ENCODE results near the gene RAP1A. TPM values are rescaled to one million over a fixed set of nuclear protein-coding genes. Genes with fewer than 3 reads are reported as not detected.

Gene RAP1A
- polyA plus RNA-seq, 1 donor (not counting 4 experiments of a cell fraction or from before 2014, with no cell fraction given): 70.3 TPM

GRCh38 chr1:111629190-111629954 is 9.8 kb downstream of the RAP1A start:
- Histone ChIP-seq H3K4me2 (ENCODE audit: control insufficient read depth, extremely low read depth, insufficient read depth, low read depth, low read length) (no peak overlapping the region), H3K79me2 (ENCODE audit: control insufficient read depth, insufficient read depth, low read length) (peaks cover 83% of the 10 kb centered on the region), H4K20me1 (ENCODE audit: control insufficient read depth, extremely low read depth, insufficient read depth, low read length) (no peaks in the 10 kb centered on the region), H3K9me1 (ENCODE audit: control insufficient read depth, extremely low read depth, insufficient read depth, low read length) (no peaks in the 10 kb centered on the region), H3K9ac (ENCODE audit: control insufficient read depth, extremely low read depth, insufficient read depth, low read length) (no peak overlapping the region), H2AFZ (ENCODE audit: control insufficient read depth, low read length) (no peak overlapping the region), H3K4me1 (ENCODE audit: control insufficient read depth, extremely low read depth, insufficient read depth, low read length) (no peaks in the 10 kb centered on the region), H3K27ac (ENCODE audit: control insufficient read depth, insufficient read depth, low read length) (no peak overlapping the region), H3K9me3 (ENCODE audit: control insufficient read depth, low read depth, low read length) (no peaks in the 10 kb centered on the region), H3K36me3 (ENCODE audit: control insufficient read depth in 2 of 2, extremely low read depth in 1 of 2, insufficient read depth in 2 of 2, low read length in 2 of 2) (no peaks in the 10 kb centered on the region), H3K27me3 (ENCODE audit: control insufficient read depth, extremely low read depth, insufficient read depth, low read length) (no peaks in the 10 kb centered on the region), H3K4me3 (ENCODE audit: control insufficient read depth in 2 of 3, extremely low read depth in 1 of 3, insufficient read depth in 2 of 3, low read depth in 1 of 3, low read length in 3 of 3) (no peak overlapping the region)
- no peak for FAIRE-seq
- dilution Hi-C loops (cut with MboI; ENCODE audit: extremely low pct_ligation_motif_present, low sequenced_read_pairs): no loop called here
- DNase-seq (ENCODE audit: low read depth, low spot score): no peak
- TF ChIP-seq, protein P1, sequence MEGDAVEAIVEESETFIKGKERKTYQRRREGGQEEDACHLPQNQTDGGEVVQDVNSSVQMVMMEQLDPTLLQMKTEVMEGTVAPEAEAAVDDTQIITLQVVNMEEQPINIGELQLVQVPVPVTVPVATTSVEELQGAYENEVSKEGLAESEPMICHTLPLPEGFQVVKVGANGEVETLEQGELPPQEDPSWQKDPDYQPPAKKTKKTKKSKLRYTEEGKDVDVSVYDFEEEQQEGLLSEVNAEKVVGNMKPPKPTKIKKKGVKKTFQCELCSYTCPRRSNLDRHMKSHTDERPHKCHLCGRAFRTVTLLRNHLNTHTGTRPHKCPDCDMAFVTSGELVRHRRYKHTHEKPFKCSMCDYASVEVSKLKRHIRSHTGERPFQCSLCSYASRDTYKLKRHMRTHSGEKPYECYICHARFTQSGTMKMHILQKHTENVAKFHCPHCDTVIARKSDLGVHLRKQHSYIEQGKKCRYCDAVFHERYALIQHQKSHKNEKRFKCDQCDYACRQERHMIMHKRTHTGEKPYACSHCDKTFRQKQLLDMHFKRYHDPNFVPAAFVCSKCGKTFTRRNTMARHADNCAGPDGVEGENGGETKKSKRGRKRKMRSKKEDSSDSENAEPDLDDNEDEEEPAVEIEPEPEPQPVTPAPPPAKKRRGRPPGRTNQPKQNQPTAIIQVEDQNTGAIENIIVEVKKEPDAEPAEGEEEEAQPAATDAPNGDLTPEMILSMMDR (optimal IDR thresholded peaks at IDR 0.05 in 1 of 3, IDR thresholded peaks at IDR 0.05 in 1 of 3, conservative IDR thresholded peaks at IDR 0.05 in 1 of 3; ENCODE audit: extremely low read depth in 1 of 3, insufficient read depth in 2 of 3, low read length in 3 of 3): no peak
- TF ChIP-seq EZH2 (IDR thresholded peaks at IDR 0.05; ENCODE audit: low read length): no peak

DNA sequence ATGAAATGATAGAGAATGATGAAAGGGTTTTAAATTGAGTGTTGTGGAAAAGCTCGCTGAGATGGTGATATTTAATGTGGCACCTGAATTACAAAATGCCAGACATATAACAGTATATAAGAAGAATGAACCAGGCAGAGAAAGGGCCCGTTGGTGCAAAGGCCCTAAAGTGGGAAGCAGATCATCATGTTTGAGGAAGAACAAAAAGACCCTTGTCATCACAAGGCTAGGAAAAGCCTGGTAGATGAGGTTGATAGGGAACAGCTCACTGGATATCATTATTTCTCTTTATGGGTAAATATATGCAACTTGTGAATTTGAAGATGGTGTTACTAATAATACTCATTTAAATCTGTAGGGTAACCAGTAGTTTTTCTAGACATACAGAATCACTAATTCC is 11.0 kb downstream of the RAP1A start:
- Histone ChIP-seq H3K27me3 (ENCODE audit: control insufficient read depth, extremely low read depth, insufficient read depth, low read length) (no peaks in the 10 kb centered on the region), H3K27ac (ENCODE audit: control insufficient read depth, insufficient read depth, low read length) (no peak overlapping the region), H3K4me2 (ENCODE audit: control insufficient read depth, extremely low read depth, insufficient read depth, low read depth, low read length) (no peak overlapping the region), H3K4me3 (ENCODE audit: control insufficient read depth in 2 of 3, extremely low read depth in 1 of 3, insufficient read depth in 2 of 3, low read depth in 1 of 3, low read length in 3 of 3) (no peak overlapping the region), H4K20me1 (ENCODE audit: control insufficient read depth, extremely low read depth, insufficient read depth, low read length) (no peaks in the 10 kb centered on the region), H3K9me3 (ENCODE audit: control insufficient read depth, low read depth, low read length) (no peaks in the 10 kb centered on the region), H3K36me3 (ENCODE audit: control insufficient read depth in 2 of 2, extremely low read depth in 1 of 2, insufficient read depth in 2 of 2, low read length in 2 of 2) (no peaks in the 10 kb centered on the region), H3K79me2 (ENCODE audit: control insufficient read depth, insufficient read depth, low read length) (peaks cover 73% of the 10 kb centered on the region), H2AFZ (ENCODE audit: control insufficient read depth, low read length) (no peak overlapping the region), H3K9me1 (ENCODE audit: control insufficient read depth, extremely low read depth, insufficient read depth, low read length) (no peaks in the 10 kb centered on the region), H3K9ac (ENCODE audit: control insufficient read depth, extremely low read depth, insufficient read depth, low read length) (no peak overlapping the region), H3K4me1 (ENCODE audit: control insufficient read depth, extremely low read depth, insufficient read depth, low read length) (no peaks in the 10 kb centered on the region)
- no peak for FAIRE-seq
- no peak for DNase-seq (ENCODE audit: low read depth, low spot score)
- no peak for TF ChIP-seq EZH2 (IDR thresholded peaks at IDR 0.05; ENCODE audit: low read length)
- TF ChIP-seq, protein P1 (optimal IDR thresholded peaks at IDR 0.05 in 1 of 3, IDR thresholded peaks at IDR 0.05 in 1 of 3, conservative IDR thresholded peaks at IDR 0.05 in 1 of 3; ENCODE audit: extremely low read depth in 1 of 3, insufficient read depth in 2 of 3, low read length in 3 of 3): no peak
- dilution Hi-C loops (cut with MboI; ENCODE audit: extremely low pct_ligation_motif_present, low sequenced_read_pairs): no loop called here
